DOHH2 (cell line): ENCODE data around the gene ABI3BP.

Experiments used
- H3F3A ChIP-seq: fragments of 200-600 bp; sonication (generic), shearing (Covaris generic); 2 replicates; pipeline ENCODE4 v1.6.0; 2016; ENCODE audit warnings: antibody characterized with exemption, mild to moderate bottlenecking; ENCODE audit not compliant: control insufficient read depth, insufficient read depth
- H3K27ac ChIP-seq: fragments of 200-600 bp; sonication (generic); 2 replicates; pipeline ENCODE4 v1.5.1; 2014; ENCODE audit warnings: low read depth, mild to moderate bottlenecking, low read length, moderate library complexity
- H3K27me3 ChIP-seq: fragments of 200-600 bp; sonication (generic); 2 replicates; pipeline ENCODE4 v1.6.1; 2014; ENCODE audit warnings: mild to moderate bottlenecking, low read length, mixed read lengths; ENCODE audit not compliant: control insufficient read depth
- H3K36me3 ChIP-seq: fragments of 200-600 bp; sonication (generic); 2 replicates; pipeline ENCODE4 v1.6.1; 2014; ENCODE audit warnings: mild to moderate bottlenecking, low read length, moderate library complexity, mixed read lengths; ENCODE audit not compliant: control insufficient read depth
- H3K4me1 ChIP-seq: fragments of 200-600 bp; sonication (generic); 2 replicates; pipeline ENCODE4 v1.6.1; 2014; ENCODE audit warnings: mild to moderate bottlenecking, low read length, mixed read lengths; ENCODE audit not compliant: control insufficient read depth
- H3K4me2 ChIP-seq: fragments of 200-600 bp; sonication (generic); 2 replicates; pipeline ENCODE4 v1.6.0; 2014; ENCODE audit warnings: mild to moderate bottlenecking, low read length, moderate library complexity
- H3K4me3 ChIP-seq: fragments of 200-600 bp; sonication (generic); 2 replicates; pipeline ENCODE4 v1.5.1; 2014; ENCODE audit warnings: mild to moderate bottlenecking, low read length, mixed read lengths
- H3K79me2 ChIP-seq: fragments of 200-600 bp; sonication (generic); 2 replicates; pipeline ENCODE4 v1.6.1; 2014; ENCODE audit warnings: mild to moderate bottlenecking, low read length, mixed read lengths; ENCODE audit not compliant: control insufficient read depth
- H3K9me2 ChIP-seq: fragments of 200-600 bp; sonication (generic); replicated peaks from 2 replicates; pipeline ENCODE4 v1.6.1; 2014; ENCODE audit warnings: mild to moderate bottlenecking, low read length, mixed read lengths; ENCODE audit not compliant: control insufficient read depth
- H3K9me3 ChIP-seq: fragments of 200-600 bp; sonication (generic); 2 replicates; pipeline ENCODE4 v1.6.1; 2014; ENCODE audit warnings: antibody characterized with exemption, low read length, mixed read lengths; ENCODE audit not compliant: control insufficient read depth, insufficient read depth
- H4K20me1 ChIP-seq: fragments of 200-600 bp; sonication (generic); 2 replicates; pipeline ENCODE4 v1.6.0; 2014; ENCODE audit warnings: low read depth, mild to moderate bottlenecking, antibody characterized with exemption, low read length, moderate library complexity; ENCODE audit not compliant: control insufficient read depth, insufficient read depth
- CTCF ChIP-seq: fragments of 200-600 bp; sonication (generic); IDR thresholded peaks from one replicate; pipeline ENCODE4 v1.5.1; 2014; ENCODE audit warnings: antibody characterized with exemption, mild to moderate bottlenecking, low read depth, low read length; ENCODE audit not compliant: poor library complexity, severe bottlenecking
- EZH2phosphoT487 ChIP-seq: fragments of 200-600 bp; sonication (generic); IDR thresholded peaks from 2 replicates; pipeline ENCODE4 v1.6.1; 2017; ENCODE audit warnings: borderline replicate concordance, mild to moderate bottlenecking, antibody characterized with exemption, low read length, moderate library complexity, mixed read lengths

The ABI3BP gene

GRCh38 chr3:101027286-101027685, 34.1 kb upstream of the ABI3BP start:
- no peak overlapping the region for H3K27ac ChIP-seq
- H3K9me3 ChIP-seq, result no peaks in the 10 kb centered on the region
- no peaks in the 10 kb centered on the region for H3K4me1 ChIP-seq
- no peaks in the 10 kb centered on the region for H3K27me3 ChIP-seq
- no peaks in the 10 kb centered on the region for H3K36me3 ChIP-seq
- no peaks in the 10 kb centered on the region for H4K20me1 ChIP-seq
- H3K9me2 ChIP-seq, result no peaks in the 10 kb centered on the region
- H3K4me2 ChIP-seq, result no peak overlapping the region
- H3K4me3 ChIP-seq, result no peak overlapping the region
- no peaks in the 10 kb centered on the region for H3F3A ChIP-seq
- TF ChIP-seq CTCF (no peak), EZH2phosphoT487 (no peak)
- H3K79me2 ChIP-seq, result no peaks in the 10 kb centered on the region

- H3F3A ChIP-seq, result no peaks in the 10 kb centered on the region
Observed at GRCh38 chr3:101026881-101027280, 33.7 kb upstream of the ABI3BP start.

GRCh38 chr3:101026244-101026643, 33.0 kb upstream of the ABI3BP start:
- Histone ChIP-seq H3K36me3 (no peaks in the 10 kb centered on the region), H3K4me3 (no peak overlapping the region), H3K27ac (no peak overlapping the region), H3K79me2 (no peaks in the 10 kb centered on the region), H3F3A (no peaks in the 10 kb centered on the region), H3K27me3 (no peaks in the 10 kb centered on the region), H3K4me2 (no peak overlapping the region), H3K9me3 (no peaks in the 10 kb centered on the region), H3K4me1 (no peaks in the 10 kb centered on the region), H3K9me2 (no peaks in the 10 kb centered on the region), H4K20me1 (no peaks in the 10 kb centered on the region)
- TF ChIP-seq CTCF (no peak), EZH2phosphoT487 (no peak)

More at GRCh38 chr3:101026881-101027280, 33.7 kb upstream of the ABI3BP start:
- H3K4me2 ChIP-seq, result no peak overlapping the region
- H3K9me2 ChIP-seq, result no peaks in the 10 kb centered on the region
- no peaks in the 10 kb centered on the region for H3K27me3 ChIP-seq
- H3K27ac ChIP-seq, result no peak overlapping the region
- no peaks in the 10 kb centered on the region for H4K20me1 ChIP-seq
- TF ChIP-seq CTCF (no peak), EZH2phosphoT487 (no peak)
- no peaks in the 10 kb centered on the region for H3K9me3 ChIP-seq
- H3K79me2 ChIP-seq, result no peaks in the 10 kb centered on the region
- H3K4me3 ChIP-seq, result no peak overlapping the region
- no peaks in the 10 kb centered on the region for H3K36me3 ChIP-seq
- no peaks in the 10 kb centered on the region for H3K4me1 ChIP-seq
